HepG2 (cell line): ENCODE results near the gene SMIM24. TPM values are rescaled to one million over a fixed set of nuclear protein-coding genes. Genes with fewer than 3 reads are reported as not detected.
A peak's percentile ranks its signal among the peaks of the same experiment; 100 is the strongest.

ENCODE experiments used
- ATAC-seq: fragments of 200-7000 bp; cut with Tn5 transposase; 3 replicates; pipeline ENCODE4 v1.9.1; 2020; ENCODE audit warnings: mild to moderate bottlenecking, moderate library complexity
- BruUV-seq: library from RNA; stranded (reverse); fragments of 400-500 nt; replicated peaks from 2 replicates; lab custom pipeline; 2021; lab: Mats Ljungman, UMichigan
- CTCF ChIA-PET: fragments of 300-600 bp; formaldehyde crosslinking; extraction: SDS; loops from one replicate; lab custom pipeline; 2021; ENCODE audit warnings: low total read pairs, inconsistent platforms, low intra/inter-chr PET ratio; lab: Yijun Ruan, JAX
- POLR2A ChIA-PET: fragments of 350-600 bp; sonication (Branson Sonifier 250); formaldehyde crosslinking; loops from one replicate; lab custom pipeline; 2020; ENCODE audit warnings: antibody characterized with exemption, inconsistent platforms; lab: Yijun Ruan, JAX
- DNase-seq: peaks from one replicate; pipeline ENCODE4 v3.0.0-alpha.2; 2015; ENCODE audit warnings: low spot score
- FAIRE-seq: peaks from 3 replicates; lab custom pipeline; 2011; peaks lifted over from hg19 to GRCh38; lab: Jason Lieb, UNC
- H2AFZ ChIP-seq: one replicate; pipeline ENCODE4 v1.6.1; 2011; ENCODE audit warnings: low read length, inconsistent platforms
- H3K27ac ChIP-seq: fragments of 300-600 bp; 3 replicates; pipeline ENCODE4 v1.8.0; 2011; ENCODE audit warnings: mixed run types, mild to moderate bottlenecking, mixed read lengths, low read length, inconsistent platforms; ENCODE audit not compliant: insufficient read depth; ENCODE audit errors: extremely low read length
- H3K27me3 ChIP-seq, 2 experiments: fragments of 200-600 bp in 1 of 2; 2 replicates in 1 of 2; 3 replicates in 1 of 2; pipeline versions ENCODE4 v1.6.0 to v1.8.0; 2011; ENCODE audit warnings: low read length in 2 of 2, mild to moderate bottlenecking in 2 of 2, moderate library complexity in 2 of 2, inconsistent platforms in 1 of 2; ENCODE audit not compliant: insufficient read depth in 2 of 2, control insufficient read depth in 1 of 2
- H3K36me3 ChIP-seq, 2 experiments: fragments of 200-600 bp in 1 of 2; replicated peaks in 1 of 2; 2 replicates in 1 of 2; 3 replicates in 1 of 2; pipeline versions ENCODE4 v1.5.1 to v1.8.0; 2011; ENCODE audit warnings: low read length in 2 of 2, inconsistent platforms in 1 of 2; ENCODE audit not compliant: insufficient read depth in 2 of 2, control insufficient read depth in 1 of 2
- H3K4me1 ChIP-seq: 2 replicates; pipeline ENCODE4 v1.5.1; 2012; ENCODE audit warnings: low read length, inconsistent platforms; ENCODE audit not compliant: insufficient read depth
- H3K4me2 ChIP-seq: 2 replicates; pipeline ENCODE4 v1.6.0; 2011; ENCODE audit warnings: low read depth, low read length, inconsistent platforms
- H3K4me3 ChIP-seq, 3 experiments: fragments of 200-600 bp in 1 of 3; sonication (generic), shearing (Covaris generic) in 1 of 3; replicated peaks in 1 of 3; 2 replicates each; pipeline ENCODE4 v1.5.1; 2011 to 2016; ENCODE audit warnings: low read length in 3 of 3, inconsistent platforms in 2 of 3, low read depth in 2 of 3, mild to moderate bottlenecking in 2 of 3, control low read depth in 1 of 3, mixed read lengths in 1 of 3; ENCODE audit not compliant: insufficient read depth in 1 of 3
- H3K79me2 ChIP-seq: one replicate; pipeline ENCODE4 v1.6.1; 2011; ENCODE audit warnings: low read length, inconsistent platforms; ENCODE audit not compliant: insufficient read depth
- H3K9ac ChIP-seq: 2 replicates; pipeline ENCODE4 v1.6.0; 2011; ENCODE audit warnings: mild to moderate bottlenecking, low read depth, low read length, inconsistent platforms; ENCODE audit not compliant: insufficient read depth
- H3K9me3 ChIP-seq: 2 replicates; pipeline ENCODE4 v1.5.1; 2012; ENCODE audit warnings: mild to moderate bottlenecking, low read length
- H4K20me1 ChIP-seq: 2 replicates; pipeline ENCODE4 v1.6.0; 2011; ENCODE audit warnings: inconsistent platforms, mild to moderate bottlenecking, low read length, moderate library complexity; ENCODE audit not compliant: insufficient read depth
- ARNT2 ChIP-seq: sonication (generic); formaldehyde crosslinking; IDR thresholded peaks from 2 replicates; pipeline ENCODE4 v1.8.0; 2022; ENCODE audit warnings: mild to moderate bottlenecking, low read depth, missing genetic modification reagents, moderate library complexity
- FOXC1 ChIP-seq: sonication (generic); formaldehyde crosslinking; IDR thresholded peaks from 2 replicates; pipeline ENCODE4 v1.8.0; 2022; ENCODE audit warnings: mild to moderate bottlenecking, missing genetic modification reagents, borderline replicate concordance
- GABPA ChIP-seq, 2 experiments: IDR thresholded peaks; 2 replicates each; pipeline ENCODE4 v1.6.1; 2011 to 2016; ENCODE audit warnings: low read depth in 2 of 2, low read length in 1 of 2, missing biosample characterization in 1 of 2, missing genetic modification characterization in 1 of 2
- GABPB1 ChIP-seq: IDR thresholded peaks from 2 replicates; pipeline ENCODE4 v1.6.1; 2016; ENCODE audit warnings: mild to moderate bottlenecking, missing genetic modification reagents, moderate library complexity, missing compliant biosample characterization
- IRF9 ChIP-seq: sonication (generic); formaldehyde crosslinking; IDR thresholded peaks from 2 replicates; pipeline ENCODE4 v1.8.0; 2022; ENCODE audit warnings: missing genetic modification reagents, mild to moderate bottlenecking, borderline replicate concordance
- MAF1 ChIP-seq: sonication (generic); formaldehyde crosslinking; IDR thresholded peaks from 2 replicates; pipeline ENCODE4 v1.5.0; 2020; ENCODE audit warnings: missing genetic modification reagents, borderline replicate concordance
- POGK ChIP-seq: sonication (generic); formaldehyde crosslinking; conservative IDR thresholded peaks from 2 replicates; pipeline ENCODE4 v1.8.0; 2022; ENCODE audit warnings: mild to moderate bottlenecking, moderate library complexity, missing genetic modification reagents
- POLR2AphosphoS2 ChIP-seq: IDR thresholded peaks from 2 replicates; pipeline ENCODE4 v1.6.1; 2011; ENCODE audit warnings: low read depth, low read length, improper control_type of control experiment
- ZBTB43 ChIP-seq: sonication (generic); formaldehyde crosslinking; conservative IDR thresholded peaks from 2 replicates; pipeline ENCODE4 v1.4.0; 2020; ENCODE audit warnings: missing genetic modification reagents
- ZFY ChIP-seq: sonication (generic); formaldehyde crosslinking; IDR thresholded peaks from 2 replicates; pipeline ENCODE4 v1.4.0; 2020; ENCODE audit warnings: missing genetic modification reagents
- ZNF609 ChIP-seq: sonication (generic); formaldehyde crosslinking; IDR thresholded peaks from 2 replicates; pipeline ENCODE4 v1.4.0; 2020; ENCODE audit warnings: mild to moderate bottlenecking, missing genetic modification reagents, borderline replicate concordance
- WGBS: methylation state at CpG from one replicate; pipeline ENCODE4 v1.1.6; 2017; ENCODE audit warnings: low lambda C conversion rate; 5-methylcytosine and 5-hydroxymethylcytosine counted together
- in situ Hi-C: cut with HindIII; loops from 2 replicates; pipeline ENCODE4 v1.10.0; 2017; ENCODE audit warnings: low pct_unique_long_range_greater_than_20kb; ENCODE audit not compliant: extremely low pct_ligation_motif_present
- intact Hi-C: fragments of 100-400 bp; cut with micrococcal nuclease; formaldehyde crosslinking; loops from one replicate; pipeline ENCODE4 v1.10.0; 2022; ENCODE audit not compliant: unreplicated experiment
- polyA plus RNA-seq, 8 experiments: library from polyadenylated mRNA; depleted of rRNA in 3 of 8; stranded (reverse) in 7 of 8; unstranded in 1 of 8; fragments of >200 nt; fragmentation: Illumina TruSeq in 4 of 8; extraction: Trizol in 4 of 8; gene quantifications; 2 replicates each; pipeline versions ENCODE4 v1.2.1 to v1.2.3, GENCODE V29; 2011 to 2016; ENCODE audit warnings: low read depth in 4 of 8, missing spikeins in 1 of 8, mixed read lengths in 1 of 8; ENCODE audit not compliant: insufficient read depth in 1 of 8
- total RNA-seq, 5 experiments: library from RNA; depleted of rRNA; stranded (reverse); fragments of >200 nt; fragmentation: Illumina TruSeq; extraction: Trizol; gene quantifications; 2 replicates each; pipeline ENCODE4 v1.2.3, GENCODE V29; 2016; ENCODE audit warnings: low read depth in 1 of 5

The SMIM24 gene
- total and polyA plus RNA-seq, 2 of the 13 experiments (the other 11 are each of a cell fraction or from before 2014, with no cell fraction given): 11.2 to 70.6 TPM

DNA sequence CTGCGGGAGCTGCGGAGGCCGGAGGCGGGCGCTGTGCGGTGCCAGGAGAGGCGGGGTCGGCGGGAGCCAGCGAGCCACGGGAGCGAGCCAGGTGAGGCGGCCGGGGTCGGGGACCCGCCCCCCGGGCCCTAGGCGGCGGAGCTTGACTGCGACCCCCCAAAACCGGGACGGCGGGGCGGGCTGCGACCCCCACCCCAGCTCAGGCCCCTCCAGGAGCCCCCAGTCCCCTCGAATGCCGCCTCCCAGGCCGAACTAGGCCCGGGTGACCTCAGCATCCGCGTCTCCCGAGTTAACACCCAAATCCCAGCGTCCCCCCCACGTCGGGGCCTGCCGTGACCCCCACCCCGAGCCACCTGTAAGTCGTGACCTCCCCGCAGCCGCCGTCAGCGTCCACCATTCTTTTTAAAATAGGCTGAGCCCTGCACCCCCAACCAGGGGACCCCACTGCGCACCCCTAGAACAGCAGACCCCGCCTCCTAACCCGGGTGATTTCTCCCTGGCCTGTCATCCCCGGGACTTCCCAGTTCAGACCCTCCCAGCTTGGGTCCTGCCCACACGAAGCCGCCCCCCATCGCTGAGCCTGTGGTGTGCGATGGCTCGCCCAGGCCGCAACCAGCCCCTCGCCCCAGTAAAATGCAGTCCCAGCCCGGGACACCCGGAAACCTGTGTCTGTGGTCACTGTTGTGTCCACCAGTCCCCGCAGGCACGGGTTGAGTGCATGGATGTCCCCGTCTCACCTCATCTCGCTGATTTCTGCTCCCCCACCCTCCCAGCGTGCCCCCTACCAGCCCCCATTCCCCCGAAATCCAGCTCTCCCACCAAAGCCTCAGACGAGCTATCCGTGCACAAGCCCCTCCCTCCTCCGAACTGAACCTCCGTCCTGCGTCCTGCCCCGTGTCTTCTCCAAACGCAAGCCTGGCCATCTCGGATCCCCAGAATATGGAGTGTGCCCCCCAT, 26.3 kb upstream of the SMIM24 start:
- FAIRE-seq: no peak
- Histone ChIP-seq H3K9me3 (no peaks in the 10 kb centered on the region), H2AFZ (no peak overlapping the region), H3K79me2 (peaks cover 45% of the 10 kb centered on the region), H3K27me3 (no peaks in the 10 kb centered on the region), H3K27ac (peak overlapping the region; percentile 67), H3K4me2 (peak overlapping the region; percentile 94), H3K4me1 (peaks cover 48% of the 10 kb centered on the region), H3K4me3 (peak overlapping the region; percentile 82 to 96 (median 92)), H3K9ac (peak overlapping the region; percentile 95), H3K36me3 (peaks cover 3 to 16% of the 10 kb centered on the region in 2 experiments; a peak in 3 of 5 replicates), H4K20me1 (peaks cover 2% of the 10 kb centered on the region; the same call in 1 of the 2 replicates)
- POLR2A ChIA-PET: no interaction called here
- intact Hi-C loops (loop anchor here (5.0 kb wide), 1 partner anchor 66 kb away; the partner anchor contains the start of gene HMG20B), in situ Hi-C loops (no loop called here)
- no peak for DNase-seq
- ATAC-seq: peak; percentile 5; the same call in 2 of the 3 replicates
- WGBS: 2% methylated on average over 14 of the region's 69 CpGs
- CTCF ChIA-PET: no interaction called here
- no TSS peak for BruUV-seq
- TF ChIP-seq GABPA (IDR thresholded peaks at IDR 0.05; ENCODE audit: low read depth, low read length) (no peak), GABPA (CRISPR knock-in tag; IDR thresholded peaks at IDR 0.05; ENCODE audit: low read depth) (no peak), GABPB1 (0 out of 2 replicates have a peak, but pooled peaks have one; percentile 28), POLR2AphosphoS2 (no peak), ZNF609 (0 out of 2 replicates have a peak, but pooled peaks have one; percentile 10), FOXC1 (CRISPR knock-in tag) (0 out of 2 replicates have a peak, but pooled peaks have one; percentile 8), ZFY (CRISPR knock-in tag) (peak; percentile 76; the same call in 1 of the 2 replicates), IRF9 (0 out of 2 replicates have a peak, but pooled peaks have one; percentile 19), MAF1 (CRISPR knock-in tag) (0 out of 2 replicates have a peak, but pooled peaks have one; percentile 6), POGK (peak; percentile 6; the same call in 1 of the 2 replicates), ZBTB43 (peak; percentile 37; the same call in 1 of the 2 replicates), ARNT2 (CRISPR knock-in tag) (no peak)
